GOT3 (cell line): ENCODE measurements around the gene SBF1.

Experiments used
- DNase-seq: peaks from one replicate; lab custom pipeline; 2025; ENCODE audit warnings: mixed read lengths; lab: John Stamatoyannopoulos, UW

Gene SBF1

GRCh38 chr22:50396751-50397370 lies 78.0 kb downstream of the SBF1 start:
- no peak for DNase-seq
